A673 (cell line): ENCODE results near the gene DPYD. TPM values are rescaled to one million over a fixed set of nuclear protein-coding genes. Genes with fewer than 3 reads are reported as not detected.

Source experiments
- BruUV-seq: library from RNA; stranded (reverse); fragments of 400-500 nt; replicated peaks from 2 replicates; lab custom pipeline; 2021; lab: Mats Ljungman, UMichigan
- CTCF ChIA-PET: fragments of 300-600 bp; sonication (Branson Sonifier 250); formaldehyde crosslinking; loops from one replicate; lab custom pipeline; 2022; ENCODE audit warnings: antibody characterized with exemption; lab: Charles Lee
- POLR2A ChIA-PET: fragments of 300-600 bp; sonication (Branson Sonifier 250); formaldehyde crosslinking; loops from one replicate; lab custom pipeline; 2022; ENCODE audit warnings: antibody characterized with exemption; ENCODE audit not compliant: low non-redundant PET; lab: Charles Lee
- DNase-seq: peaks from one replicate; pipeline ENCODE4 v3.0.0-alpha.2; 2015; ENCODE audit warnings: low spot score
- H3K27ac ChIP-seq: fragments of 200-600 bp; sonication (generic); 2 replicates; pipeline ENCODE4 v1.5.1; 2016; ENCODE audit warnings: mixed run types, low read depth, mild to moderate bottlenecking, mixed read lengths, antibody characterized with exemption, low read length; ENCODE audit not compliant: poor library complexity, severe bottlenecking
- H3K27me3 ChIP-seq: fragments of 200-600 bp; sonication (generic); replicated peaks from 2 replicates; pipeline ENCODE4 v1.6.1; 2017; ENCODE audit warnings: mixed run types, low read depth, mild to moderate bottlenecking, mixed read lengths, antibody characterized with exemption, low read length; ENCODE audit not compliant: insufficient read depth, poor library complexity
- H3K36me3 ChIP-seq: fragments of 200-600 bp; sonication (generic); 2 replicates; pipeline ENCODE4 v1.6.1; 2016; ENCODE audit warnings: mixed run types, mild to moderate bottlenecking, mixed read lengths, antibody characterized with exemption, low read length; ENCODE audit not compliant: insufficient read depth, poor library complexity, severe bottlenecking
- H3K4me1 ChIP-seq: fragments of 200-600 bp; sonication (generic); 2 replicates; pipeline ENCODE4 v1.6.1; 2017; ENCODE audit warnings: mixed run types, mild to moderate bottlenecking, mixed read lengths, antibody characterized with exemption, low read length; ENCODE audit not compliant: insufficient read depth, poor library complexity, severe bottlenecking
- H3K4me3 ChIP-seq: fragments of 200-600 bp; sonication (generic); 2 replicates; pipeline ENCODE4 v1.5.1; 2016; ENCODE audit warnings: low read depth, mixed run types, mild to moderate bottlenecking, mixed read lengths, low read length; ENCODE audit not compliant: poor library complexity, severe bottlenecking
- H3K9me3 ChIP-seq: fragments of 200-600 bp; sonication (generic); 2 replicates; pipeline ENCODE4 v1.6.1; 2016; ENCODE audit warnings: mixed run types, low read depth, mild to moderate bottlenecking, mixed read lengths, antibody characterized with exemption, low read length; ENCODE audit not compliant: poor library complexity, severe bottlenecking
- EZH2 ChIP-seq: fragments of 200-600 bp; sonication (generic); IDR thresholded peaks from 2 replicates; pipeline ENCODE4 v1.6.1; 2017; ENCODE audit warnings: borderline replicate concordance, low read depth, mild to moderate bottlenecking, mixed read lengths, antibody characterized with exemption, low read length; ENCODE audit not compliant: poor library complexity, severe bottlenecking
- intact Hi-C: fragments of 100-400 bp; cut with micrococcal nuclease; formaldehyde crosslinking; loops from one replicate; pipeline ENCODE4 v1.10.0; 2022; ENCODE audit not compliant: unreplicated experiment
- total RNA-seq: library from RNA; stranded (reverse); gene quantifications from 2 replicates; pipeline ENCODE4 v1.2.3, GENCODE V29; 2021
- TF ChIP-seq, protein P1 (sequence below): fragments of 300-800, 200-600 bp; sonication (generic); conservative IDR thresholded peaks from 2 replicates; pipeline ENCODE4 v1.5.1; 2017; ENCODE audit warnings: low read depth, mild to moderate bottlenecking, antibody characterized with exemption, low read length, moderate library complexity, mixed read lengths

Gene DPYD
- total RNA-seq, 1 experiment from 2014 or later, result 13.4 TPM

GRCh38 chr1:97906567-97907241 lies 14.1 kb downstream of the DPYD start:
- ChIA-PET POLR2A (interaction anchor here (0.7 to 1.5 kb wide), 2 partner anchors 15 to 38 kb away, joined by 3 to 7 read pairs; partner anchors contain the start of gene DPYD), CTCF (no interaction called here)
- intact Hi-C loops, result loop anchor here (5.0 kb wide), 2 partner anchors 141 to 546 kb away; no protein-coding TSS in a partner anchor
- peak overlapping the region; percentile 16 for H3K4me3 ChIP-seq
- peak; percentile 93 for DNase-seq
- no peak for TF ChIP-seq EZH2
- TF ChIP-seq, protein P1, sequence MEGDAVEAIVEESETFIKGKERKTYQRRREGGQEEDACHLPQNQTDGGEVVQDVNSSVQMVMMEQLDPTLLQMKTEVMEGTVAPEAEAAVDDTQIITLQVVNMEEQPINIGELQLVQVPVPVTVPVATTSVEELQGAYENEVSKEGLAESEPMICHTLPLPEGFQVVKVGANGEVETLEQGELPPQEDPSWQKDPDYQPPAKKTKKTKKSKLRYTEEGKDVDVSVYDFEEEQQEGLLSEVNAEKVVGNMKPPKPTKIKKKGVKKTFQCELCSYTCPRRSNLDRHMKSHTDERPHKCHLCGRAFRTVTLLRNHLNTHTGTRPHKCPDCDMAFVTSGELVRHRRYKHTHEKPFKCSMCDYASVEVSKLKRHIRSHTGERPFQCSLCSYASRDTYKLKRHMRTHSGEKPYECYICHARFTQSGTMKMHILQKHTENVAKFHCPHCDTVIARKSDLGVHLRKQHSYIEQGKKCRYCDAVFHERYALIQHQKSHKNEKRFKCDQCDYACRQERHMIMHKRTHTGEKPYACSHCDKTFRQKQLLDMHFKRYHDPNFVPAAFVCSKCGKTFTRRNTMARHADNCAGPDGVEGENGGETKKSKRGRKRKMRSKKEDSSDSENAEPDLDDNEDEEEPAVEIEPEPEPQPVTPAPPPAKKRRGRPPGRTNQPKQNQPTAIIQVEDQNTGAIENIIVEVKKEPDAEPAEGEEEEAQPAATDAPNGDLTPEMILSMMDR, result no peak
- BruUV-seq, result TSS peak; percentile 80
- peak overlapping the region; percentile 75 for H3K27ac ChIP-seq
- H3K27me3 ChIP-seq, result no peaks in the 10 kb centered on the region
- no peaks in the 10 kb centered on the region for H3K36me3 ChIP-seq
- H3K9me3 ChIP-seq, result no peaks in the 10 kb centered on the region
- peaks cover 82% of the 10 kb centered on the region for H3K4me1 ChIP-seq

DNA sequence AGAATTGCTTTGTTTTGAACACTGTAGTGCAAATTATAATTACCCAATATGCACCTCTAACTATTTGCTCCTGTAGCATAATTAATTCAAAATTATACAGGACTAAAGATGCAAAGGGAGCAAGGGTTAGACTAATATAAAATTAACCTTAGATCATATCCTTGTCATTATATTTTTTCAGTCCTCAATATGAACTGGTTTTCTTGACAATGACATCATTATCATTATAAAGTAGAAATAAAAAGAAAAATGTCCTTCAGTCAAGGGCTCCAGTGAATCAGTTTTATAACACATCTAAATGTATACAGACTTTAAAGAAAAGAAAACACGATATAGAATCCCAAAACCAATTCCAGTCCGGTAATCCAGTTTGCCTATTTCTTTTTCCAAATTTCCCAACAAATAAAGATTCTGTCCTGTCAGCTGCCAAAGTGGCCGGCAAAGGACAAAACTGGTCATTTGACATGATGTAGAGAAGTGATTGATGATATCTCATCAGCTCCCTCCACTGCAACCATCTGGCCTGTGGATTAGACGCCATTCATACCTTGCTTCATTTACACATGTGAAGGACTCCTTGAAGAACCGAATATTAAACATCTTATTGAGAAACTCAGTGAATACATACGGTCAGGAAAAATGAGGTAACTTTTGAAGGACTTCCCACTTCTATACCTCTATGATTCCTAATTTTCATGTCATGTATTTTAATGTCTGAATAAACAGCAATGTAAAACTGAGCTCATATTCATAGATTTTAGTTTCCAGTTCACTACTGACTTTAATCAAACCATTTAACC lies 15.5 kb downstream of the DPYD start:
- DNase-seq, result no peak
- Histone ChIP-seq H3K4me3 (no peak overlapping the region), H3K36me3 (no peaks in the 10 kb centered on the region), H3K27ac (no peak overlapping the region), H3K4me1 (peaks cover 86% of the 10 kb centered on the region), H3K27me3 (no peaks in the 10 kb centered on the region), H3K9me3 (no peaks in the 10 kb centered on the region)
- ChIA-PET POLR2A (interaction anchor here (0.6 to 0.7 kb wide), 2 partner anchors 9 to 247 kb away, joined by 3 read pairs; no protein-coding TSS in a partner anchor), CTCF (no interaction called here)
- intact Hi-C loops, result loop anchor here (5.0 kb wide), 2 partner anchors 142 to 547 kb away; no protein-coding TSS in a partner anchor
- TF ChIP-seq, protein P1, result no peak
- no peak for TF ChIP-seq EZH2
- BruUV-seq, result no TSS peak

DNA sequence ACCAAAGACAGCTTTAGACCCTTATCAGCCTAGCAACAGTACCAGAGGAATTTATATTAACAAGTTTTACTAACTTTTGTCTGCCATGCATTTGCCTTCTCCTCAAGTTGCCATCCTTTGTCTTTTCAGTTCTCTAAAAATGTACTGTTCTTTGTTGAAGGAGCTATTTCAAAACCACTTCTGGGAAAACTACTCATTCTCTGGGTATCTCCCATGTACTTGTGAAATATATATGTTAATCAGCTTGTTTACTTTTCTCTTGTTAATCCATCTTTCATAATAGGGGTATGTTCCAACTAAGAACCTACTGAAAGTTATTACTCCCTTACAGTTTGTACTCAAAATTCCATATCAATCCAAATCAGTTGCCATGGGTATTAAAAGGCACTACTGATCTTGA lies 16.3 kb downstream of the DPYD start:
- no TSS peak for BruUV-seq
- Histone ChIP-seq H3K27ac (no peak overlapping the region), H3K4me1 (peaks cover 80% of the 10 kb centered on the region), H3K27me3 (no peaks in the 10 kb centered on the region), H3K36me3 (no peaks in the 10 kb centered on the region), H3K4me3 (no peak overlapping the region), H3K9me3 (no peaks in the 10 kb centered on the region)
- intact Hi-C loops, result no loop called here
- POLR2A ChIA-PET, result interaction anchor here (0.6 kb wide), 1 partner anchor 246 kb away, joined by 3 read pairs; no protein-coding TSS in a partner anchor
- DNase-seq, result no peak
- CTCF ChIA-PET, result no interaction called here
- no peak for TF ChIP-seq EZH2
- TF ChIP-seq, protein P1, result no peak
